ENCODE results near the gene G3BP2. TPM values are rescaled to one million over a fixed set of nuclear protein-coding genes. Genes with fewer than 3 reads are reported as not detected.

The G3BP2 gene
- total RNA-seq, 2 experiments from 2014 or later, result 185 to 197 TPM

- CTCF ChIA-PET, result no interaction called here
- POLR2A ChIA-PET, result interaction anchor here (0.6 kb wide), 1 partner anchor 295 kb away, joined by 3 read pairs; no protein-coding TSS in a partner anchor
- no peak for ATAC-seq
Measured at GRCh38 chr4:75596061-75596460, 77.2 kb downstream of the G3BP2 start.

DNA sequence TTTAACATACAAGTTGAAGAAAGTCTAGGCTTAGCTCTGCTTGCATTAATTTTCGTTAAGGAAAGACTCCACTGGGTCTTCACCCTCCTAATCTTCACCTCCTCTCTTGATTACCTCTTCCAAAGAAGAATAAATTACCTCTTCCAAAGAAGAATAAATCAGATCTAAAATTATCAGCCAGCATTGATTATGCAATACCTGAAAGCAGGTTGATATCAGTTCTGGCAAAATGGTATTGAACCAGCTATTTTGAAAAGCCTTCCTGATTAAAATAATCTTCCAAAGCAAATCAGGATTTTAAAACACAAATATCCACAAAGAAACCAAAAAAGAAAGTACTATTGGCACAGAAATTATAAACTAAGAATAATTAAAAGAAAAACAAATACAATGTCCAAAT is 79.8 kb downstream of the G3BP2 start:
- TF ChIP-seq, protein P1, sequence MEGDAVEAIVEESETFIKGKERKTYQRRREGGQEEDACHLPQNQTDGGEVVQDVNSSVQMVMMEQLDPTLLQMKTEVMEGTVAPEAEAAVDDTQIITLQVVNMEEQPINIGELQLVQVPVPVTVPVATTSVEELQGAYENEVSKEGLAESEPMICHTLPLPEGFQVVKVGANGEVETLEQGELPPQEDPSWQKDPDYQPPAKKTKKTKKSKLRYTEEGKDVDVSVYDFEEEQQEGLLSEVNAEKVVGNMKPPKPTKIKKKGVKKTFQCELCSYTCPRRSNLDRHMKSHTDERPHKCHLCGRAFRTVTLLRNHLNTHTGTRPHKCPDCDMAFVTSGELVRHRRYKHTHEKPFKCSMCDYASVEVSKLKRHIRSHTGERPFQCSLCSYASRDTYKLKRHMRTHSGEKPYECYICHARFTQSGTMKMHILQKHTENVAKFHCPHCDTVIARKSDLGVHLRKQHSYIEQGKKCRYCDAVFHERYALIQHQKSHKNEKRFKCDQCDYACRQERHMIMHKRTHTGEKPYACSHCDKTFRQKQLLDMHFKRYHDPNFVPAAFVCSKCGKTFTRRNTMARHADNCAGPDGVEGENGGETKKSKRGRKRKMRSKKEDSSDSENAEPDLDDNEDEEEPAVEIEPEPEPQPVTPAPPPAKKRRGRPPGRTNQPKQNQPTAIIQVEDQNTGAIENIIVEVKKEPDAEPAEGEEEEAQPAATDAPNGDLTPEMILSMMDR (IDR thresholded peaks at IDR 0.05), result no peak
- intact Hi-C loops (cut with micrococcal nuclease), result no loop called here
- Mint-ChIP-seq H3K27ac (no peak overlapping the region), H3K9me3 (no peaks in the 10 kb centered on the region), H3K36me3 (ENCODE audit: low read depth) (no peaks in the 10 kb centered on the region), H3K27me3 (no peaks in the 10 kb centered on the region), H3K4me3 (no peak overlapping the region), H3K4me1 (ENCODE audit: low read depth) (peaks cover 2% of the 10 kb centered on the region)
- ChIA-PET CTCF (interaction anchor here (2.2 kb wide), 1 partner anchor 117 kb away, joined by 5 read pairs; no protein-coding TSS in a partner anchor), POLR2A (no interaction called here)
- DNase-seq (no peak), ATAC-seq (no peak)

More at GRCh38 chr4:75596061-75596460, 77.2 kb downstream of the G3BP2 start:
- DNase-seq, result no peak
- TF ChIP-seq, protein P1 (IDR thresholded peaks at IDR 0.05), result no peak
- Mint-ChIP-seq H3K27ac (no peak overlapping the region), H3K9me3 (no peaks in the 10 kb centered on the region), H3K27me3 (no peaks in the 10 kb centered on the region), H3K36me3 (ENCODE audit: low read depth) (no peaks in the 10 kb centered on the region), H3K4me1 (ENCODE audit: low read depth) (peaks cover 2% of the 10 kb centered on the region), H3K4me3 (no peak overlapping the region)
- intact Hi-C loops (cut with micrococcal nuclease), result no loop called here

Other genes with a start within 250 kb of the G3BP2 start
- gene RCHY1, start 159.0 kb downstream of the G3BP2 start, total RNA-seq, result 10 to 100 TPM; 33.1 to 33.3 TPM
- 10 to 100 TPM; 16.6 to 19.1 TPM for gene THAP6, start 158.9 kb downstream of the G3BP2 start, total RNA-seq
- gene ODAPH, start 117.3 kb downstream of the G3BP2 start, total RNA-seq, result not detected
- 1 to 10 TPM in 1 of 2 experiments, under 1 TPM in 1; 0.83 to 1.0 TPM for gene CDKL2, start 42.9 kb downstream of the G3BP2 start, total RNA-seq
- gene USO1, start 51.2 kb upstream of the G3BP2 start, total RNA-seq, result 10 to 100 TPM; 50.5 to 52.0 TPM
- under 1 TPM; 0.11 to 0.25 TPM for gene PPEF2, start 229.0 kb upstream of the G3BP2 start, total RNA-seq

Data from activated CD8-positive, alpha-beta T cell treated with anti-CD3 and anti-CD28 coated beads for 36 hours (primary cell).